Naive B cell (primary cell): ENCODE data around the gene KLHDC3. TPM values are rescaled to one million over a fixed set of nuclear protein-coding genes. Genes with fewer than 3 reads are reported as not detected.

Experiments used
- ATAC-seq, 2 donors: fragments of 150-1000 bp; cut with Tn5 transposase; 2 replicates each; pipeline ENCODE4 v1.10.0; 2021; ENCODE audit warnings: low read depth in 2 of 2, mild to moderate bottlenecking in 2 of 2, moderate library complexity in 2 of 2
- DNase-seq: peaks from one replicate; pipeline ENCODE4 v3.0.0; 2022
- H3K27ac Mint-ChIP-seq, 6 donors: one replicate each; pipeline ENCODE4 v1.8.0; 2020 to 2022; ENCODE audit warnings: mild to moderate bottlenecking in 6 of 6, mixed read lengths in 6 of 6, moderate library complexity in 5 of 6, inconsistent platforms in 2 of 6
- H3K27me3 Mint-ChIP-seq, 3 donors: one replicate each; pipeline ENCODE4 v1.8.0; 2021 to 2022; ENCODE audit warnings: mixed read lengths in 3 of 3, mild to moderate bottlenecking in 1 of 3
- H3K36me3 Mint-ChIP-seq, 2 donors: one replicate each; pipeline ENCODE4 v1.8.0; 2020 to 2022; ENCODE audit warnings: mixed read lengths in 2 of 2, inconsistent platforms in 1 of 2, mild to moderate bottlenecking in 1 of 2
- H3K4me1 Mint-ChIP-seq, 3 donors: one replicate each; pipeline ENCODE4 v1.8.0; 2020 to 2022; ENCODE audit warnings: mixed read lengths in 3 of 3, inconsistent platforms in 1 of 3, mild to moderate bottlenecking in 1 of 3, moderate library complexity in 1 of 3
- H3K4me3 Mint-ChIP-seq, 8 donors: one replicate each; pipeline ENCODE4 v1.8.0; 2020 to 2022; ENCODE audit warnings: mild to moderate bottlenecking in 8 of 8, mixed read lengths in 8 of 8, moderate library complexity in 8 of 8, inconsistent platforms in 2 of 8
- H3K9me3 Mint-ChIP-seq, 7 donors: one replicate each; pipeline ENCODE4 v1.8.0; 2020 to 2022; ENCODE audit warnings: mixed read lengths in 7 of 7, mild to moderate bottlenecking in 5 of 7, inconsistent platforms in 2 of 7, moderate library complexity in 1 of 7
- polyA plus RNA-seq, 6 donors: library from polyadenylated mRNA; unstranded; fragments of 300-500 nt; fragmentation: Illumina TruSeq; gene quantifications; one replicate each; pipeline ENCODE4 v1.2.3, GENCODE V29; 2021; ENCODE audit warnings: low read depth in 6 of 6

Gene KLHDC3
- polyA plus RNA-seq, 6 donors from 2014 or later, result 88.7 to 121 (median 92.0) TPM

- peak within 1 kb of the TSS in 5 of 6 donors; percentile 74 to 96 (median 93) for H3K27ac Mint-ChIP-seq
- ATAC-seq, result peak; percentile 87 to 91
- H3K9me3 Mint-ChIP-seq, result no peaks in the 10 kb centered on the region
- peak; percentile 55 for DNase-seq
- peaks cover 25 to 50% (median 46%) of the 10 kb centered on the region in 3 donors for H3K4me1 Mint-ChIP-seq
- H3K4me3 Mint-ChIP-seq, result peak within 1 kb of the TSS; percentile 89 to 99 (median 96)
- H3K27me3 Mint-ChIP-seq, result no peaks in the 10 kb centered on the region
- peaks cover 8 to 37% of the 10 kb centered on the region in 2 donors for H3K36me3 Mint-ChIP-seq
Observed at GRCh38 chr6:43021270-43022047, 7.4 kb downstream of the KLHDC3 start, which contains the start of gene RRP36. TSS of gene RRP36 (plus strand) at chr6:43021623. CDS start at chr6:43021655, 32 bp downstream.

- no peak for ATAC-seq
- Mint-ChIP-seq H3K4me1 (peaks cover 20 to 33% (median 27%) of the 10 kb centered on the region in 3 donors), H3K4me3 (peak overlapping the region in 6 of 8 donors; percentile 4 to 85 (median 38)), H3K36me3 (peaks cover 5 to 29% of the 10 kb centered on the region in 2 donors), H3K9me3 (no peaks in the 10 kb centered on the region), H3K27me3 (no peaks in the 10 kb centered on the region), H3K27ac (peak overlapping the region in 1 of 6 donors; percentile 61)
- DNase-seq, result no peak
Observed at GRCh38 chr6:43024436-43024835, 10.4 kb downstream of the KLHDC3 start.

GRCh38 chr6:43026365-43026764, 12.3 kb downstream of the KLHDC3 start:
- no peak for DNase-seq

GRCh38 chr6:43029120-43029519, 15.1 kb downstream of the KLHDC3 start:
- no peak for DNase-seq
- Mint-ChIP-seq H3K9me3 (no peaks in the 10 kb centered on the region), H3K4me1 (peaks cover 6 to 11% (median 6%) of the 10 kb centered on the region in 3 donors), H3K27me3 (no peaks in the 10 kb centered on the region), H3K36me3 (peaks cover 11 to 24% of the 10 kb centered on the region in 2 donors), H3K4me3 (no peak overlapping the region), H3K27ac (no peak overlapping the region)
- ATAC-seq, result no peak

More at GRCh38 chr6:43026365-43026764, 12.3 kb downstream of the KLHDC3 start:
- Mint-ChIP-seq H3K27ac (peak overlapping the region in 2 of 6 donors; percentile 34 to 56), H3K36me3 (peaks cover 11 to 28% of the 10 kb centered on the region in 2 donors), H3K9me3 (no peaks in the 10 kb centered on the region), H3K4me1 (peaks cover 15 to 24% (median 17%) of the 10 kb centered on the region in 3 donors), H3K4me3 (no peak overlapping the region), H3K27me3 (no peaks in the 10 kb centered on the region)
- ATAC-seq, result no peak

GRCh38 chr6:43032326-43032725, 18.3 kb downstream of the KLHDC3 start:
- DNase-seq (no peak), ATAC-seq (no peak)
- no peaks in the 10 kb centered on the region for H3K9me3 Mint-ChIP-seq
- peaks cover 7 to 11% of the 10 kb centered on the region in 2 donors for H3K36me3 Mint-ChIP-seq
- no peak overlapping the region for H3K4me3 Mint-ChIP-seq
- peaks cover 0 to 4% (median 0%) of the 10 kb centered on the region in 3 donors for H3K4me1 Mint-ChIP-seq
- no peaks in the 10 kb centered on the region for H3K27me3 Mint-ChIP-seq
- peak overlapping the region in 3 of 6 donors; percentile 15 to 87 (median 49) for H3K27ac Mint-ChIP-seq

- H3K36me3 Mint-ChIP-seq, result peaks cover 6 to 10% of the 10 kb centered on the region in 2 donors
- ATAC-seq, result no peak
- H3K27me3 Mint-ChIP-seq, result no peaks in the 10 kb centered on the region
- no peak for DNase-seq
- no peaks in the 10 kb centered on the region for H3K4me1 Mint-ChIP-seq
- H3K9me3 Mint-ChIP-seq, result no peaks in the 10 kb centered on the region
- peak overlapping the region in 1 of 8 donors; percentile 31 for H3K4me3 Mint-ChIP-seq
- peak overlapping the region in 2 of 6 donors; percentile 11 to 52 for H3K27ac Mint-ChIP-seq
Observed at GRCh38 chr6:43033496-43034189, 19.6 kb downstream of the KLHDC3 start.

GRCh38 chr6:43034190-43034525, 20.1 kb downstream of the KLHDC3 start:
- H3K27me3 Mint-ChIP-seq, result no peaks in the 10 kb centered on the region
- H3K36me3 Mint-ChIP-seq, result peaks cover 6 to 12% of the 10 kb centered on the region in 2 donors
- peak overlapping the region in 3 of 6 donors; percentile 39 to 58 (median 52) for H3K27ac Mint-ChIP-seq
- H3K4me3 Mint-ChIP-seq, result no peak overlapping the region
- no peaks in the 10 kb centered on the region for H3K9me3 Mint-ChIP-seq
- no peak for ATAC-seq
- H3K4me1 Mint-ChIP-seq, result no peaks in the 10 kb centered on the region
- no peak for DNase-seq

- peaks cover 0 to 2% (median 0%) of the 10 kb centered on the region in 3 donors for H3K4me1 Mint-ChIP-seq
- no peaks in the 10 kb centered on the region for H3K9me3 Mint-ChIP-seq
- peaks cover 0 to 12% of the 10 kb centered on the region in 2 donors for H3K36me3 Mint-ChIP-seq
- peak overlapping the region in 1 of 6 donors; percentile 65 for H3K27ac Mint-ChIP-seq
- no peak for ATAC-seq
- H3K4me3 Mint-ChIP-seq, result no peak overlapping the region
- no peaks in the 10 kb centered on the region for H3K27me3 Mint-ChIP-seq
- DNase-seq, result no peak
Observed at GRCh38 chr6:43035495-43036194, 21.6 kb downstream of the KLHDC3 start.

- H3K36me3 Mint-ChIP-seq, result peaks cover 0 to 19% of the 10 kb centered on the region in 2 donors
- DNase-seq, result no peak
- no peak for ATAC-seq
- no peaks in the 10 kb centered on the region for H3K9me3 Mint-ChIP-seq
- H3K4me1 Mint-ChIP-seq, result peaks cover 0 to 2% (median 0%) of the 10 kb centered on the region in 3 donors
- H3K27ac Mint-ChIP-seq, result no peak overlapping the region
- no peak overlapping the region for H3K4me3 Mint-ChIP-seq
- H3K27me3 Mint-ChIP-seq, result no peaks in the 10 kb centered on the region
Observed at GRCh38 chr6:43036712-43037111, 22.7 kb downstream of the KLHDC3 start.

- Mint-ChIP-seq H3K27ac (no peak overlapping the region), H3K4me3 (no peak overlapping the region), H3K4me1 (peaks cover 0 to 2% (median 0%) of the 10 kb centered on the region in 3 donors), H3K9me3 (no peaks in the 10 kb centered on the region), H3K36me3 (peaks cover 0 to 19% of the 10 kb centered on the region in 2 donors), H3K27me3 (no peaks in the 10 kb centered on the region)
- DNase-seq (no peak), ATAC-seq (no peak)
Observed at GRCh38 chr6:43037197-43037596, 23.1 kb downstream of the KLHDC3 start.

- H3K36me3 Mint-ChIP-seq, result peaks cover 4 to 19% of the 10 kb centered on the region in 2 donors
- peak overlapping the region in 1 of 6 donors; percentile 75 for H3K27ac Mint-ChIP-seq
- no peak overlapping the region for H3K4me3 Mint-ChIP-seq
- no peaks in the 10 kb centered on the region for H3K9me3 Mint-ChIP-seq
- ATAC-seq, result no peak
- no peaks in the 10 kb centered on the region for H3K27me3 Mint-ChIP-seq
- peaks cover 0 to 2% (median 0%) of the 10 kb centered on the region in 3 donors for H3K4me1 Mint-ChIP-seq
- DNase-seq, result no peak
Observed at GRCh38 chr6:43037706-43038105, 23.7 kb downstream of the KLHDC3 start.

- Mint-ChIP-seq H3K36me3 (peaks cover 5 to 19% of the 10 kb centered on the region in 2 donors), H3K27ac (peak overlapping the region in 2 of 6 donors; percentile 88 to 94), H3K9me3 (no peaks in the 10 kb centered on the region), H3K4me3 (no peak overlapping the region), H3K27me3 (no peaks in the 10 kb centered on the region), H3K4me1 (peaks cover 0 to 2% (median 0%) of the 10 kb centered on the region in 3 donors)
- DNase-seq (no peak), ATAC-seq (no peak)
Observed at GRCh38 chr6:43038727-43039126, 24.7 kb downstream of the KLHDC3 start.
